Measurements from ENCODE around the gene OR51B6.
A peak's percentile ranks its signal among the peaks of the same experiment; 100 is the strongest.

Gene OR51B6

DNA sequence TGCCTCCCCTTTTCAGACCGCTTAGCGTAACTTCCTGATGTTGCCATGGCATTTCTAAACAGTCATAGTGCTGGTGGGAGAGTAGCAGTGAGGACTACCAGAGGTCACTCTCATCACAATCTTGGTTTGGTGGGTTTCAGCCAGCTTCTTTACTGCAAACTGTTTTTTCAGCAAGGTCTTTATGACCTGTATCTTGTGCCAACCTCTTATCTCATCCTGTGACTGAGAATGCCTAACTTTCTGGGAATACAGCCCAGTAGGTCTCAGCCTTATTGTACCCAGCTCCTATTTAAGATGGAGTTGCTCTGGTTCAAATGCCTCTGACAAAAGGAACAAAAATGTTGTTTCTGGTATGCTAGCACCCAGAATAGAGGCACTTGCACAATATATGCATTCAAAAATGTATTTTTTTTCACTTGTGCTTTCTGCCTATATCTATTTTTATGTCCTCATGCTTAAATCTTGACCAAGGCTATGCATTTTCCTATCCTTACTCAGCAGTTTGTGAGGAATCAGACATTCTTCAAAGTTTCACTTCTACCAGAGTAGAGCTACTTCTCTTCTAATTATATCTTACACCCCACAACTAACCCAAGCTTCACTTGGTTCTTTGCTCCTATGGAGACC, 16.3 kb downstream of the OR51B6 start:
- no peak overlapping the region for H3K27ac ChIP-seq
- TF ChIP-seq, protein P1, sequence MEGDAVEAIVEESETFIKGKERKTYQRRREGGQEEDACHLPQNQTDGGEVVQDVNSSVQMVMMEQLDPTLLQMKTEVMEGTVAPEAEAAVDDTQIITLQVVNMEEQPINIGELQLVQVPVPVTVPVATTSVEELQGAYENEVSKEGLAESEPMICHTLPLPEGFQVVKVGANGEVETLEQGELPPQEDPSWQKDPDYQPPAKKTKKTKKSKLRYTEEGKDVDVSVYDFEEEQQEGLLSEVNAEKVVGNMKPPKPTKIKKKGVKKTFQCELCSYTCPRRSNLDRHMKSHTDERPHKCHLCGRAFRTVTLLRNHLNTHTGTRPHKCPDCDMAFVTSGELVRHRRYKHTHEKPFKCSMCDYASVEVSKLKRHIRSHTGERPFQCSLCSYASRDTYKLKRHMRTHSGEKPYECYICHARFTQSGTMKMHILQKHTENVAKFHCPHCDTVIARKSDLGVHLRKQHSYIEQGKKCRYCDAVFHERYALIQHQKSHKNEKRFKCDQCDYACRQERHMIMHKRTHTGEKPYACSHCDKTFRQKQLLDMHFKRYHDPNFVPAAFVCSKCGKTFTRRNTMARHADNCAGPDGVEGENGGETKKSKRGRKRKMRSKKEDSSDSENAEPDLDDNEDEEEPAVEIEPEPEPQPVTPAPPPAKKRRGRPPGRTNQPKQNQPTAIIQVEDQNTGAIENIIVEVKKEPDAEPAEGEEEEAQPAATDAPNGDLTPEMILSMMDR (conservative IDR thresholded peaks at IDR 0.05) = no peak

DNA sequence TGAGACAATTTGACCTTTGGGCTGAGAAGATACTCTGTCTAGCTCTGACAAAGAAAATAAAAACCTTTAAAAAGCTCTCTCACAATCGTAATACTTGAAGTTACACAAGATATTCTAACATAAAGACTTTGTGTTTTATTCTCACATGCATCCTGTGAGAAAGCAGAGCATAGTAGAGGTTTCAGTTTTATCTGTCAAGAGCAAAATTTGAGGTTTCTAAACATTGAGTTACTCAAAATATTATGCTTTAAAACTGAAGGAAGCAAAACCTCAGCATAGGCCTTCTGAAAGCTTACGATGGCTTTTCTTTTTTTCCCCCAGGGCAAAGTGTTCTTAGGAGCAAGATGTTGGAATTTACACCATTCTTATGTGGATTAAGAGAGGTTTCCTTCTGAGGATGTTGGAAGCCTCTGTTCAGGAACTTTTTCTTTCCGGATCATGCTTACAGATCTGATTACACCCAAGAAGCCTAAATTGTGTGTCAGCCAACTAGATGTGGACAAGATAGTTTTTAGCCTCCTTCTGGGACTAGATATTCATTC, 17.3 kb downstream of the OR51B6 start:
- no peak overlapping the region for H3K27ac ChIP-seq
- TF ChIP-seq, protein P1 (conservative IDR thresholded peaks at IDR 0.05) = no peak

DNA sequence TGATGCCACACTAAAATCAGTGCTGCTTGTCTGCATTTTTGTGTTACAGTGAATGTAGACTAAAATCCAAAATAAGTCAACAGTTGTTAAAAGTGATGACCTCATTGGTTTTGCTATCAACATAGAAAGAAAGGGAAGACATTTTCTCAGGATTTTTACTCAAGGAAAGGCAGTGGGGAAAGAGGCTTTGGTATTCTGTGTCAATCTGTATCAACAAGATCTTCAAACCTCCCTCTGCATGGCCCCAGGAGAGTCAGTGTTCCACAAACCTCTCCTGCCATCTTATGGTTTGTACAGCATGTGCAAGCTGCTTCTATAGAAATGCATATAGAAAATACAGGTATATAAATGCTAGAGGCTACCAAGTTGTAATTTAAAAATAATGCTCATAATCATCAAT, 18.5 kb downstream of the OR51B6 start:
- TF ChIP-seq, protein P1 (conservative IDR thresholded peaks at IDR 0.05) = no peak
- H3K27ac ChIP-seq = no peak overlapping the region

DNA sequence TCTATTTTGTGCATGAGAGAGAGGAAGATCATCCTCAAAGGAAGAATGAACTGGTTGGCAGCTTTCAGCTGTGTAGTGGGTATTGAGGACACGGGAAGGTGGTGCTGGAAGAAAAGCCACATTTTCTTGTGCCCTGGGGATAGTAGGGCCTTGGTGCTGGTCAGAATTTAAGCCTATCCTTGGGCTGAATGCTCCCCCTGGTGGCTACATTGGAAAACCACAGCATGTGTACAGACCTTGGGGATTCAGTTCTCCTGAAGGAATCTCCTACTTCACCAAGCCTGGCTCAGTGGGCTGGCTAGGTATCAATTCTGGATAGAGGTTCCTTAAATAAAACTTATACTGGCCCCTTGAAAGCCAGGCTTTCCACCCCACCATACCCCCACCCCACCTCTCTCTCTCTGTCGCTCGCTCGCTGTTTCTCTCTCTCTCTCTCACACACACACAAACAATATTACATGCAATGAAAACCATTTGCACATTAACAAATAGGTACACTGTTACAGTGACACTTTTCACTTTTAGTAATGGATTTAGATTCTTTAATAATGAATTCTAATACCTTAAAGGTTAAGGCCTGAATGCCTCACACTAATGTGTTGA, 29.5 kb downstream of the OR51B6 start:
- TF ChIP-seq, protein P1 (conservative IDR thresholded peaks at IDR 0.05) = peak; percentile 84
- H3K27ac ChIP-seq = no peak overlapping the region

DNA sequence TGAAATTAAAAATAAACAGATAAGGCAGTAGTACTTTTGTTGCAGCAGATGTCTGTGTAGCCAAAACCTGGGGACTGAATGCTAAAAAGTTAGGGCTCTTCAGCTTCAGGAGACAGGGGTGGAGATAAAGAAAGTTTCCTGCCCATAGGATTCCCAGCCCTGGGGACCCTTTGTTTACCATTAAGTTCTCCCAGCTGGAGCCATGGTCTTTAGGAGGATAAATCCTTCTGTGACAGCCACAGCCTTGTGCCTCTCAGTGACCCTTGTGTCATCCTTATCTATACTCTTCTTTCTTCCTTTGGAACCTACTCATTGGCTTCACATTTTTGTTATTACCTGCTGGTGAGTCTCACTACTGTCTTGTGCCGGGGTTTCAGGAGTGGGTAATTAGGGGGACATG, 32.3 kb downstream of the OR51B6 start, which contains the start of gene OR51M1:
OR51M1 (plus strand) TSS at position 237 of the 400 bp plus-strand sequence. CDS start 5,587 bp downstream, outside the sequence.
- TF ChIP-seq, protein P1 (conservative IDR thresholded peaks at IDR 0.05) = no peak
- H3K27ac ChIP-seq = no peak within 1 kb of the TSS

DNA sequence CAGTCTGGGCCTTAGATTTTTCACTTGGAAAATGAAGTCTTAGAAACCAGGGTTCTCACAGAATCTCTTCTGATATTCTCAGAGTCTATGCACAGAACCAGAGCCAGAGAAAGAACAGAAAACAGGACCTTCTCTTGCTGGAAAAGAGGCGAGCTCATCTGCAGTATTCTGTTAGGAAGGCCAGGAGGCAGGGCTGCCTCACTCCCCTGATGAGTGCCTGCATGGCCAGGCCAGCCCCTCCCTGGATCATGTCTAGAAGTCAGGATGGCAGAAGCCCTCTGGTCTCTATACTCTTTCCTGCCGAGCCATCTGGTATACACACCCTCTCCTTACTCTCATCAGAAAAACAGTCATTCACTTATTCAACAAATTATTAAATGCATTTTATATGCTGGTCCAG, 33.0 kb downstream of the OR51B6 start:
- TF ChIP-seq, protein P1 (conservative IDR thresholded peaks at IDR 0.05) = no peak
- no peak overlapping the region for H3K27ac ChIP-seq

DNA sequence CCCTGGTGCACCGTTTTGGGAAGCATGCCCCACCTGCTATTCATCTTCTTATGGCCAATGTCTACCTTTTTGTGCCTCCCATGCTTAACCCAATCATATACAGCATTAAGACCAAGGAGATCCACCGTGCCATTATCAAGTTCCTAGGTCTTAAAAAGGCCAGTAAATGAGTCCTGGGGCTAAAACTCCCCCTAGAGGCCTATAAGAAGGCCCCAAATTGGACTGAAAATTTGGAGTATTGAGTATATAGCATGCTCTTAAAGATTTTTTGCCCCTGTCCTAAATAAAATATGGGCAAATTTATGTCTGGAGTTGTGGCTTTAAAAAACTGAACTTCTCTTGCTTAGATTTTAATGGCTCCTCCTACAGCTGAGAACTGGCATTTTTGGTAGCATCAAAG, 38.9 kb downstream of the OR51B6 start:
- no peak overlapping the region for H3K27ac ChIP-seq
- TF ChIP-seq, protein P1 (conservative IDR thresholded peaks at IDR 0.05) = no peak
